MCF 10A (cell line): Measurements from ENCODE around the gene CELF5. TPM values are rescaled to one million over a fixed set of nuclear protein-coding genes. Genes with fewer than 3 reads are reported as not detected.

Experiments
- BruUV-seq: library from RNA; stranded (reverse); fragments of 400-500 nt; replicated peaks from 2 replicates; lab custom pipeline; 2021; lab: Mats Ljungman, UMichigan
- CTCF ChIA-PET: fragments of 300-600 bp; sonication (Branson Sonifier 250); formaldehyde crosslinking; extraction: SDS; loops from one replicate; lab custom pipeline; 2021; ENCODE audit warnings: antibody characterized with exemption, inconsistent platforms; lab: Yijun Ruan, JAX
- POLR2A ChIA-PET: fragments of 300-600, 350-650 bp; sonication (Branson Sonifier 250); formaldehyde crosslinking; extraction: SDS; loops from one replicate; lab custom pipeline; 2020; ENCODE audit warnings: antibody characterized with exemption, inconsistent platforms; lab: Yijun Ruan, JAX
- DNase-seq: peaks from one replicate; pipeline ENCODE4 v3.0.0-alpha.2; 2018; ENCODE audit not compliant: unreplicated experiment
- H3K27ac Mint-ChIP-seq: one replicate; pipeline ENCODE4 v1.8.0; 2022; ENCODE audit warnings: mild to moderate bottlenecking, low read depth, mixed read lengths; ENCODE audit not compliant: unreplicated experiment
- H3K27me3 Mint-ChIP-seq: one replicate; pipeline ENCODE4 v1.8.0; 2022; ENCODE audit warnings: mixed read lengths; ENCODE audit not compliant: insufficient read depth, unreplicated experiment
- H3K36me3 Mint-ChIP-seq: one replicate; pipeline ENCODE4 v1.8.0; 2022; ENCODE audit warnings: mild to moderate bottlenecking, moderate library complexity, mixed read lengths; ENCODE audit not compliant: insufficient read depth, unreplicated experiment
- H3K4me1 Mint-ChIP-seq: one replicate; pipeline ENCODE4 v1.8.0; 2022; ENCODE audit warnings: mixed read lengths; ENCODE audit not compliant: insufficient read depth, unreplicated experiment
- H3K4me3 Mint-ChIP-seq: one replicate; pipeline ENCODE4 v1.8.0; 2022; ENCODE audit warnings: mild to moderate bottlenecking, moderate library complexity, mixed read lengths; ENCODE audit not compliant: unreplicated experiment
- H3K9me3 Mint-ChIP-seq: one replicate; pipeline ENCODE4 v1.8.0; 2022; ENCODE audit warnings: mixed read lengths; ENCODE audit not compliant: unreplicated experiment
- CTCF ChIP-seq: fragments of 200-600 bp; IDR thresholded peaks from one replicate; pipeline ENCODE4 v1.8.0; 2022; ENCODE audit warnings: antibody characterized with exemption, mild to moderate bottlenecking; ENCODE audit not compliant: unreplicated experiment
- intact Hi-C: fragments of 100-400 bp; cut with micrococcal nuclease; formaldehyde crosslinking; loops from 2 replicates; pipeline ENCODE4 v1.14.1; 2022
- total RNA-seq: library from RNA; stranded (reverse); gene quantifications from 2 replicates; pipeline ENCODE4 v1.2.3, GENCODE V29; 2022

CELF5 gene
- total RNA-seq, 1 experiment from 2014 or later: 0.30 TPM

GRCh38 chr19:3254520-3254919 is 30.1 kb downstream of the CELF5 start:
- POLR2A ChIA-PET: no interaction called here
- BruUV-seq: no TSS peak
- H3K4me3 Mint-ChIP-seq: no peak overlapping the region
- CTCF ChIA-PET: no interaction called here
- H3K27ac Mint-ChIP-seq: no peak overlapping the region
- H3K4me1 Mint-ChIP-seq: no peaks in the 10 kb centered on the region
- peaks cover 39% of the 10 kb centered on the region for H3K27me3 Mint-ChIP-seq
- DNase-seq: no peak
- H3K9me3 Mint-ChIP-seq: peaks cover 11% of the 10 kb centered on the region
- TF ChIP-seq CTCF: no peak
- H3K36me3 Mint-ChIP-seq: no peaks in the 10 kb centered on the region
- intact Hi-C loops: no loop called here

GRCh38 chr19:3257071-3257470 is 32.6 kb downstream of the CELF5 start:
- no peak for TF ChIP-seq CTCF
- intact Hi-C loops: no loop called here
- H3K4me1 Mint-ChIP-seq: no peaks in the 10 kb centered on the region
- no TSS peak for BruUV-seq
- no peak for DNase-seq
- H3K9me3 Mint-ChIP-seq: peaks cover 11% of the 10 kb centered on the region
- H3K27me3 Mint-ChIP-seq: peaks cover 35% of the 10 kb centered on the region
- no peak overlapping the region for H3K27ac Mint-ChIP-seq
- no peak overlapping the region for H3K4me3 Mint-ChIP-seq
- no peaks in the 10 kb centered on the region for H3K36me3 Mint-ChIP-seq
- ChIA-PET CTCF (interaction anchor here (0.6 kb wide), 1 partner anchor 475 kb away, joined by 3 read pairs; no protein-coding TSS in a partner anchor), POLR2A (no interaction called here)

GRCh38 chr19:3262362-3262761 is 37.9 kb downstream of the CELF5 start:
- no peaks in the 10 kb centered on the region for H3K9me3 Mint-ChIP-seq
- BruUV-seq: no TSS peak
- H3K4me3 Mint-ChIP-seq: no peak overlapping the region
- no peak overlapping the region for H3K27ac Mint-ChIP-seq
- no peak for DNase-seq
- CTCF ChIA-PET: interaction anchor here (0.6 to 0.7 kb wide), 2 partner anchors 210 to 323 kb away, joined by 3 read pairs; no protein-coding TSS in a partner anchor
- no peaks in the 10 kb centered on the region for H3K36me3 Mint-ChIP-seq
- POLR2A ChIA-PET: no interaction called here
- no peak for TF ChIP-seq CTCF
- no peaks in the 10 kb centered on the region for H3K4me1 Mint-ChIP-seq
- peaks cover 14% of the 10 kb centered on the region for H3K27me3 Mint-ChIP-seq
- intact Hi-C loops: no loop called here

- intact Hi-C loops: no loop called here
- Mint-ChIP-seq H3K36me3 (no peaks in the 10 kb centered on the region), H3K27ac (no peak overlapping the region), H3K4me3 (no peak overlapping the region), H3K27me3 (peaks cover 23% of the 10 kb centered on the region), H3K9me3 (no peaks in the 10 kb centered on the region), H3K4me1 (no peaks in the 10 kb centered on the region)
- no peak for TF ChIP-seq CTCF
- ChIA-PET CTCF (interaction anchor here (0.8 kb wide), 1 partner anchor 16 kb away, joined by 4 read pairs; no protein-coding TSS in a partner anchor), POLR2A (interaction anchor here (0.7 kb wide), 1 partner anchor 299 kb away, joined by 3 read pairs; no protein-coding TSS in a partner anchor)
- BruUV-seq: no TSS peak
- DNase-seq: no peak
Observed at GRCh38 chr19:3263866-3264265, 39.4 kb downstream of the CELF5 start.
